Neural progenitor cell (in vitro differentiated cells): ENCODE results near the gene PLTP.

Experiments
- EZH2 ChIP-seq: fragments of 200-600 bp; sonication (generic); IDR thresholded peaks from 2 replicates; pipeline ENCODE4 v1.6.1; 2017; ENCODE audit warnings: antibody characterized with exemption, mild to moderate bottlenecking, moderate library complexity
- EZH2phosphoT487 ChIP-seq: fragments of 200-600 bp; sonication (generic); IDR thresholded peaks from 2 replicates; pipeline ENCODE4 v1.6.1; 2017; ENCODE audit warnings: antibody characterized with exemption
- TF ChIP-seq, protein P1 (sequence below): fragments of 200-600 bp; sonication (generic); IDR thresholded peaks from 2 replicates; pipeline ENCODE4 v1.5.1; 2017; ENCODE audit warnings: antibody characterized with exemption, mild to moderate bottlenecking

DNA sequence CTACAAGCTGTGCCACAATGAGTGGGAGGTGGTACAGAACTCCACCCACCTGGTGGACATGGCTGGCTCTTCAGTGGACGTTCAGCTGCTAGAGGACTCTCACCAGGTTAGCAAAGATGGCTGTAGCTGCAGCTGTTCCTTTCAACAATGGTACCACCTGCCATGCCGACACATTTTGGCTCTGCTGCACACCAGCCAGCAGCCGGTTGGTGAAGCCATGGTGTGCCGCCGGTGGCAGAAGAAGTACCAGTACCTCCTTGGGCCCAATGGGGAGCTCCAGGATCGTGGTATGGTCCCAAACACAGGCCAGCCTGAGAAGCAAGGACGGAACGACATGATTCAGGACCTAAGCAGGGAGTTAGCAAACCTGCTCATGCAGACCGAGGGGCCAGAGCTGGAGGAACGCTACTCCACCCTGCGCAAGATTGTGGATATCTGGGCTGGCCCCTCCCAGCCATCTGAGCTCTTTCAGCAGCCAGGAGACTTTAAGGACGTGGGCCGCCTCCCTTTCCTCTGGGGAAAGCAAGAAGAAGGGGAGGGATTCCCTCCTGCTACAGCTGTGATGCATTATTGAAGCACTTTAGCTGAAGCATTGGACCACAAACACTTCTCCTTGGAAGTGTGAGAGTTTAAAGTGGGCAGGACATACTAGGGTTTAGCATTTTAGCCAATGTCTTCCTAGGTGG lies 33.7 kb downstream of the PLTP start:
- TF ChIP-seq, protein P1, sequence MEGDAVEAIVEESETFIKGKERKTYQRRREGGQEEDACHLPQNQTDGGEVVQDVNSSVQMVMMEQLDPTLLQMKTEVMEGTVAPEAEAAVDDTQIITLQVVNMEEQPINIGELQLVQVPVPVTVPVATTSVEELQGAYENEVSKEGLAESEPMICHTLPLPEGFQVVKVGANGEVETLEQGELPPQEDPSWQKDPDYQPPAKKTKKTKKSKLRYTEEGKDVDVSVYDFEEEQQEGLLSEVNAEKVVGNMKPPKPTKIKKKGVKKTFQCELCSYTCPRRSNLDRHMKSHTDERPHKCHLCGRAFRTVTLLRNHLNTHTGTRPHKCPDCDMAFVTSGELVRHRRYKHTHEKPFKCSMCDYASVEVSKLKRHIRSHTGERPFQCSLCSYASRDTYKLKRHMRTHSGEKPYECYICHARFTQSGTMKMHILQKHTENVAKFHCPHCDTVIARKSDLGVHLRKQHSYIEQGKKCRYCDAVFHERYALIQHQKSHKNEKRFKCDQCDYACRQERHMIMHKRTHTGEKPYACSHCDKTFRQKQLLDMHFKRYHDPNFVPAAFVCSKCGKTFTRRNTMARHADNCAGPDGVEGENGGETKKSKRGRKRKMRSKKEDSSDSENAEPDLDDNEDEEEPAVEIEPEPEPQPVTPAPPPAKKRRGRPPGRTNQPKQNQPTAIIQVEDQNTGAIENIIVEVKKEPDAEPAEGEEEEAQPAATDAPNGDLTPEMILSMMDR, result no peak
- TF ChIP-seq EZH2, result no peak
- TF ChIP-seq EZH2phosphoT487, result no peak
